ENCODE results near the gene RAB3C.
"Not testable (repeated sequence)": the region's sequence is repeated elsewhere in the genome, so short reads cannot be mapped to it uniquely, and the experiment has no call there.

RAB3C gene

GRCh38 chr5:58674711-58675110 lies 91.8 kb downstream of the RAB3C start:
- DNase-seq, result no peak

- DNase-seq, result peak in 3 of 58 donors; percentile 0 to 34 (median 15)
Observed at GRCh38 chr5:58675341-58675740, 92.5 kb downstream of the RAB3C start.

- no peak for DNase-seq
Observed at GRCh38 chr5:58677650-58678049, 94.8 kb downstream of the RAB3C start.

- DNase-seq, result no peak
Observed at GRCh38 chr5:58680503-58680902, 97.6 kb downstream of the RAB3C start.

GRCh38 chr5:58681943-58682342 lies 99.1 kb downstream of the RAB3C start:
- no peak for DNase-seq

- no peak for DNase-seq
Observed at GRCh38 chr5:58683567-58683966, 100.7 kb downstream of the RAB3C start.

GRCh38 chr5:58687079-58687478 lies 104.2 kb downstream of the RAB3C start:
- no peak for DNase-seq

GRCh38 chr5:58687595-58687994 lies 104.7 kb downstream of the RAB3C start:
- DNase-seq, result no peak

GRCh38 chr5:58699088-58699761 lies 116.3 kb downstream of the RAB3C start:
- DNase-seq, result not testable (repeated sequence)

GRCh38 chr5:58699762-58700118 lies 116.9 kb downstream of the RAB3C start:
- DNase-seq, result no peak

GRCh38 chr5:58703925-58704555 lies 121.2 kb downstream of the RAB3C start:
- DNase-seq, result no peak

- no peak for DNase-seq
Observed at GRCh38 chr5:58706736-58707135, 123.9 kb downstream of the RAB3C start.

GRCh38 chr5:58708456-58708855 lies 125.6 kb downstream of the RAB3C start:
- DNase-seq, result no peak

- DNase-seq, result not testable (repeated sequence)
Observed at GRCh38 chr5:58710425-58710824, 127.5 kb downstream of the RAB3C start.

GRCh38 chr5:58710871-58711270 lies 128.0 kb downstream of the RAB3C start:
- DNase-seq, result no peak

GRCh38 chr5:58711965-58712364 lies 129.1 kb downstream of the RAB3C start:
- DNase-seq, result no peak

GRCh38 chr5:58714046-58714445 lies 131.2 kb downstream of the RAB3C start:
- no peak for DNase-seq

GRCh38 chr5:58715997-58716656 lies 133.3 kb downstream of the RAB3C start:
- no peak for DNase-seq

- no peak for DNase-seq
Observed at GRCh38 chr5:58716713-58717112, 133.8 kb downstream of the RAB3C start.

- DNase-seq, result no peak
Observed at GRCh38 chr5:58717303-58718007, 134.6 kb downstream of the RAB3C start.

GRCh38 chr5:58718269-58718978 lies 135.5 kb downstream of the RAB3C start:
- no peak for DNase-seq

Data from anterior cingulate cortex (tissue), 58 donors.